ENCODE measurements around the gene PDIA4.
"Not testable (repeated sequence)": the region's sequence is repeated elsewhere in the genome, so short reads cannot be mapped to it uniquely, and the experiment has no call there.

The PDIA4 gene

GRCh38 chr7:149038641-149039040 lies 10.3 kb upstream of the PDIA4 start:
- not testable (repeated sequence) for DNase-seq (ENCODE audit: extremely low read depth in 1 of 2, low read depth in 1 of 2)

- no peak for DNase-seq (ENCODE audit: extremely low read depth in 1 of 2, low read depth in 1 of 2)
Observed at GRCh38 chr7:149036676-149037075, 8.4 kb upstream of the PDIA4 start.

DNA sequence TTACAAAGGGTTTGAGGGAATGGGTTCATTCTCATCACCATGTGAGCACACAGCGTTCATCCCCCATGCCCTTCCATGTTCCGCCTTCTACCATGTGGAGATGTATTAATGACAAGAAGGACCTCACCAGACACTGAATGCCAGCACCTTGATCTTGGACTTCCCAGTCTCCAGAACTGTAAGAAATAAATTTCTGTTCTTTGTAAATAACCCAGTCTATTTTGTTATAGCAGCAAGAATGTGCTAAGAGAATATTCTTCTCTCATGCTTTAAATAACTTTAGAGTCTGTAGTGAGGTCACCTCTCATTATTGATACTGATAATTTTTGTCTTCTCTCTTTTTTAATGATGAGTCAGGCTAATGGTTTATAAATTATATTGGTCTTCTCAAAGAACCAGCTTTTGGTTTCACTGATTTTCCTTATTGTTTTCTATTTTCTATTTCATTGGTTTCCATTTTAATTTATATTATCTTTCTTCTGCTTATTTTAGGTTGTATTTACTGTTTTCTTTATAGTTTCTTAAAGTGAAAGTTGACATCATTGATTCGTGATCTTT lies 3.1 kb upstream of the PDIA4 start:
- no peak for DNase-seq (ENCODE audit: extremely low read depth in 1 of 2, low read depth in 1 of 2)

DNA sequence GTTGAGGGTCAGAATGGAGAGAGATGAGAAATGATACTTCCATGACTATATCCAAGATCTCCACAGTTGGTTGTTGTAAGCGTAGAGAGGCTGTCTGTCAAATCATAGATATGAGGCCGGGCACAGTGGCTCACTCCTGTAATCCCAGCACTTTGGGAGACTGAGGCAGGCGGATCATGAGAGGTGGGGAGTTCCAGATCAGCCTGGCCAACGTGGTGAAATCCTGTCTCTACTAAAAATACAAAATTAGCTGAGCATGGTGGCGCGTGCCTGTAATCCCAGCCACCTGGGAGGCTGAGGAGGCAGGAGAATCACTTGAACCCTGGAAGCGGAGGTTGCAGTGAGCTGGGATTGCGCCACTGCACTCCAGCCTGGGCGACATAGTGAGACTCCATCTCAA lies 2.1 kb upstream of the PDIA4 start:
- DNase-seq (ENCODE audit: extremely low read depth in 1 of 2, low read depth in 1 of 2): not testable (repeated sequence)

DNA sequence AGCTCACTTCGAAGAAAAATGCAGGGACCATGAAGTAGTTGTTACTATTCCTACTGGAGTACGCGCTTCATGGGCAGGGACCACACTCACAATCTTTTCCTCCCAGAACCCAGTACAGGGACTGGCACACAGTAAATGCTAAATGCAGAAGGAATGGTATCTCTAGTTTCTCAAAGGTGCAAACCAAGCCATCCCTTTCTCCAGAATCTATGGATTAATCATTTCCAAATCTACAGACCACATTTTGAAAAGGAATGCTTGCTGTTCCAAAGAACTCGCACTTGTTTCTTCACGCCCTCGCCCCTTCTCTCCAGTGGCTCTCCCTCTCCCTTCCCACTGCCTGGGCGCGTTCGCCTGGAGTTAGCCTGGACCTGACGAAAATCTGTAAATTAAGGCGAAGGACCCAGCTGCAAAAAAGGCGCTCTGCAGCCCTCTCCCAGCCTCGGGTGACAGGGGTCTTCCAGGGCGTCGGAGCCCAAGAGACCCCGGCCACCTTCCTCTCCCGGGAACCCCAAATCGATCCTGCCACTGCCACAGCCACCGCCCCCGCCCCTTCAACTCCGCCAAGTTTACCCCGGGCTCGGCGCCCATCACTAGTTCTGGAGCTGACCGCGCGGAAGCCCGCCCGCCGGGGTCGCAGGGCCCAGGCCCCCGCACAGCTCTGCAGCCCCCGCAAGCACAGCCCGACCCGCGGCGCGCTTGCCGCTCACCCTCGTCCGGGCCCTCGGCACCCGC lies 527 bp downstream of the PDIA4 start:
- DNase-seq (ENCODE audit: extremely low read depth in 1 of 2, low read depth in 1 of 2): no peak

DNA sequence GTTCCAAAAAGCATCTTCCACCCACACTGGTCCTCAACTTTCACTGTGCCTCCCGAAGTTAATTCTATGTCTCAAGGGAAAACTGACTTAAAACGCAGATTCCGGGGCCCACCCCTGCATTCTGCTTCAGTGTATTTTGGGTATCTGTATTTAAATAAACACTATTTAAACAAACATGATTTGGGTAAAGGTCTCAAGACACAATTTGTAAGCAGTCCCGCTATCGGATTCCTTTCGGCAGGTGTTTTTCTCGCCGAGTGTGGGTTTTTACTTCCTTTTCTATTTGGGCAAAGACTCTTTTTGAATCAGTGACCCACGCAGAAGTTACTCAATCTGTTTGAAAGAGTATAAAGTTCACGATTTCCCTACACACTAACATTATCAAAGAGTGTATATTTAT lies 1.2 kb downstream of the PDIA4 start:
- DNase-seq (ENCODE audit: extremely low read depth in 1 of 2, low read depth in 1 of 2): no peak

- DNase-seq (ENCODE audit: extremely low read depth in 1 of 2, low read depth in 1 of 2): no peak
Observed at GRCh38 chr7:149023662-149024061, 4.6 kb downstream of the PDIA4 start.

DNA sequence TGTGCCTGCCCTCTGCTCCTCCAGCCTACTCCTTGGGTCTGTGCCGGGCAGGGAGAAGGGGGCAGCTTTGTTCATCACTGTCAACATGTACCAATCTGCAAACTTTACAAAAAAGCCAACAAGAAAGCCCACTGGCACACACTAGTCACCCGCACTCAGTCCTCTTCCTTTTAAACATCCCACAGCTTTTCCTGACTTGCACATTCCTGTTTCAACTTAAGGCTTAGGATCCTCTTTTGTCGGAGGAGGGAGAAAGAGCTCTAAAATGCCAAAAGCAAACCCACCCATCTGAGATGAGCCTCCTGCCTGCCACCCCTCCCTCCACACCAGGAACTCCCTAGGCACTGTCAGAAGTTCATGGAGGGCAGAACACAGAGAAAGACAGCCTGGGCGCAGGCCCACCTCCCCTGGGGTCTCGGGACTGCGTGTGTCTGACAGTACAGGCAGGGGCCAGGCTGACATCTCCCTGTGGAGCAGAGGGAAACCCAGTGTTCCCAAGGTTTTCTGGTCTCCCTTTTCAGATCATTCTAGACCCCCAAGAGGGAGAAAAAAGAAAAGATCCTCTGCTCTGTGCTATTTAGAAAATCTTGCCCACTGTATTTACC lies 5.4 kb downstream of the PDIA4 start:
- DNase-seq (ENCODE audit: extremely low read depth in 1 of 2, low read depth in 1 of 2): no peak

GRCh38 chr7:149021725-149022062 lies 6.6 kb downstream of the PDIA4 start:
- no peak for DNase-seq (ENCODE audit: extremely low read depth in 1 of 2, low read depth in 1 of 2)

DNA sequence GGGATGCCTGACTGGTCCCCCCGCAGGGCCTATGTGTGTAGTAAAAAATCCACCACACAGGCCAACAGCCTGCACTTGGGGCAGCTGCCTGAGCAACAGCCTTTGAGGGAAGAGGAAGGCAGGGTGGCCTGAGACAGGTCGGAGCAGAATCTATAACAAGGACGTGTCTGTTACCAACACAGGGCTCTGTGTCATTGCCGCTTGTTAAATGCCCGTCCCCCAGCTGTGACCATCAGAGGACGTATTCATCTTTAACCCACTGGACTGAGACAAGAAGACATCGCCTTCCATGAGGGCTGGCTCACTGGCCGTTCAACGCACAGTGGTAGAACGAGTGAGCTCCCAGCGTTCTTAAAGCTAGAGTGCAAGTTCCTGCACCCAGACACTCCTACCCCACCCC lies 7.8 kb downstream of the PDIA4 start:
- DNase-seq (ENCODE audit: extremely low read depth in 1 of 2, low read depth in 1 of 2): no peak

GRCh38 chr7:149016876-149017275 lies 11.4 kb downstream of the PDIA4 start:
- DNase-seq (ENCODE audit: extremely low read depth in 1 of 2, low read depth in 1 of 2): no peak

GRCh38 chr7:149014309-149014708 lies 14.0 kb downstream of the PDIA4 start:
- no peak for DNase-seq (ENCODE audit: extremely low read depth in 1 of 2, low read depth in 1 of 2)

DNA sequence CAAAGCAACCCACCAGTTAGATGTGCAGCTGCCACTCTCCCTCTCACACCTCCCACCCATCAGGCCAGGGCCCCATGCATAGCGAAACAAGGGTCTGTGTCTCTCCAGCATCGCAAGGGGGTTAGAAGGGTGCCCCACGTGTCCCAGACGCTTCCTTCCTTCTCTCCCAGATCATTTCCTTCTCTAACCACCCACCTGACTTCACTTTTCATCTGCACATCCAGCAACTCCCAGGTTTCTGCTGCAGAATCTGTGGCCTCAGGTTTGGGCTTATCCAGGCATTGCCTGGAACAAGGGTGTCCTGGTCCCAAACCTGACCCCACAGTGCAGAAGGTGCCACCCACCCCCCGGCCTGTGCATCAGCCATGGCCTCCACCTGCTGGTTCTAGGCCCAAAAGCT lies 14.4 kb downstream of the PDIA4 start:
- no peak for DNase-seq (ENCODE audit: extremely low read depth in 1 of 2, low read depth in 1 of 2)

DNA sequence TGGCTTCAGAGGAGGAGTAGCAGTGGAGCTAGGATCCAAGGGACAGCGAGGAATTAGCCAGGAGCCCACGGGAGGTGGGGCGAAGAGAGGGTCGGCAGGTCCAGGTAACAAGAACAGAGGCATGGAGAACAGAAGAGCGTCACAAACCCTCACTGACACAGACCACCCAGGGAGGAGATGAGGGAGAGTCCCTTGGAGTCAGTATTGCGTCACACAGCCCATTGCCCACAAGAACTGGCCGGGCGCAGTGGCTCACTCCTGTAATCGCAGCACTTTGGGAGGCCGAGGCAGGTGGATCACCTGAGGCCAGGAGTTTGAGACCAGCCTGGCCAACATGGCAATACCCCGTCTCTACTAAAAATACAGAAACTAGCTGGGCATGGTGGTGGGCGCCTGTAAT lies 15.6 kb downstream of the PDIA4 start:
- not testable (repeated sequence) for DNase-seq (ENCODE audit: extremely low read depth in 1 of 2, low read depth in 1 of 2)

DNA sequence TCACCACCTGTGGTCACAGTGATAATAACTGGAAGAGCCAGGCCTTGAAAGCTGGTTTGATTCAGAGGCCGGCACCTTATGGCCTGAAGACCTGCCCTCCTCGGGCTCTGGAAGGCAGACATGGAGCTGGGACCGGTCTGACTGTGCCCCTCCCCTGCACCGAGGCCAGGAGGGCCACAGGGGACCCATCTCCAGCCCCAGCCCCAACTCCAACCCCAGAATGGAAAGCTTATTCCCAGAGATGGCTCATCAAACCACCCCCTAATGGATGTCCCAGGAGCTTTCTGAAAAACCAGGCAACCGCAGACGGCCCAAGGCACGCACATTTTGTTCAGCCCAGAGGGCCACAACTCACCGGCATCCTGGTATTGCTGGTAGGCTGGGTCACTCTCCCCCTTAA lies 16.8 kb downstream of the PDIA4 start:
- DNase-seq (ENCODE audit: extremely low read depth in 1 of 2, low read depth in 1 of 2): no peak

DNA sequence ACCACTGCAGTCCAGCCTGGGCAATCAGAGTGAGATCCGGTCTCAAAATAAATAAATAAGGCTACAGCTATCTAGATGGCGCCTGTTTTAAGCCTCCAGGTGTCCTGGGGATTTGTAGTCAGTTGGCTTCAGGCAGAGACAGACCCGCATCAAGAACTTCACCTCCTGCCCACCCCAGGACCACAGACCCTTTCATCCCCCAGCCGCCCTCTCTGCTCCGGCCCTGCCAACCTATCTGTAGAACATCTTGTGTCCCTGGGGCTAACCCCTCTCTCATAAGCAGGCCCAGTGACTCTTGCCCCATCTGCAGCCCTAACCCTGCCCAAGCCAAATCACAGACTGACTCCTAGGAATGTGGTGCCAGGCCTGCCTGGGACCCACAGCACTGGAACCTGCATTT lies 17.9 kb downstream of the PDIA4 start:
- no peak for DNase-seq (ENCODE audit: extremely low read depth in 1 of 2, low read depth in 1 of 2)

GRCh38 chr7:149009527-149009926 lies 18.8 kb downstream of the PDIA4 start:
- DNase-seq (ENCODE audit: extremely low read depth in 1 of 2, low read depth in 1 of 2): no peak

GRCh38 chr7:149007611-149008010 lies 20.7 kb downstream of the PDIA4 start:
- no peak for DNase-seq (ENCODE audit: extremely low read depth in 1 of 2, low read depth in 1 of 2)

DNA sequence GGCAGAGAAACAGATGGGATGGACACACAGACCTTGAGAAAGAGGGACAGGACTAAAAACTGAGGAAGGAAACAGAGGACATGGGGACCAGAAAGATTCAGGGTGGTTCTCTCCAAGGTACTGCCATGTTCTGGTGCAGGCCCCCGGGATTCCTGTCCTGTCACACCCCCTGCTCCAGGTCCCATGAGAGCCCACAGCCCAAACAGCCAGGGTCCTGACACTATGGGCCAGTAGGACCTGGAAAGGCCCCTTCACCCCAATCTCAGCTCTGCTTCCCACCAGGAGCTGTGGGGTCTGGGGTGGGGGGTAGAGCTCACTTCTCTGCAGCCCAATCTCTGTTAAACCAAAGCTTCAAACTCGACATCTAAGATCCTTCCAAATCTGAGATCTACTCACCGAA lies 21.2 kb downstream of the PDIA4 start:
- DNase-seq (ENCODE audit: extremely low read depth in 1 of 2, low read depth in 1 of 2): no peak

- DNase-seq (ENCODE audit: extremely low read depth in 1 of 2, low read depth in 1 of 2): no peak
Observed at GRCh38 chr7:149006345-149006725, 22.0 kb downstream of the PDIA4 start.

GRCh38 chr7:149005427-149006344 lies 22.6 kb downstream of the PDIA4 start:
- peak; percentile 46 to 71 for DNase-seq (ENCODE audit: extremely low read depth in 1 of 2, low read depth in 1 of 2)

Data from stimulated activated CD8-positive, alpha-beta memory T cell treated with anti-CD3 and anti-CD28 coated beads, Interleukin-7, amount 100 ng/mL, for 48 hours (primary cell).